ENCODE data around the gene PSME1.

PSME1 gene

GRCh38 chr14:24098927-24099813, 36.8 kb upstream of the PSME1 start:
- no peak overlapping the region for H3K4ac ChIP-seq (ENCODE audit: low read depth, low read length)
- H3K27me3 ChIP-seq (ENCODE audit: insufficient read depth, low read length): no peaks in the 10 kb centered on the region
- no peak overlapping the region for H4K12ac ChIP-seq (ENCODE audit: low read depth, low read length)
- no peak overlapping the region for H4K91ac ChIP-seq (ENCODE audit: low read depth, low read length)
- DNase-seq: no peak
- peaks cover 22 to 29% of the 10 kb centered on the region in 2 experiments for H3K36me3 ChIP-seq (ENCODE audit: control insufficient read depth in 1 of 2, insufficient read depth in 2 of 2, low read length in 2 of 2)
- H3K4me3 ChIP-seq (ENCODE audit: low read depth, low read length): no peak overlapping the region
- H3K9ac ChIP-seq (ENCODE audit: low read length): no peak overlapping the region
- H3K79me2 ChIP-seq (ENCODE audit: control insufficient read depth, insufficient read depth, low read length, poor library complexity): peaks cover 6% of the 10 kb centered on the region
- no peak overlapping the region for H3K4me2 ChIP-seq (ENCODE audit: low read length)
- H2AFZ ChIP-seq (ENCODE audit: insufficient read depth, low read length, poor library complexity): no peak overlapping the region
- H4K8ac ChIP-seq (ENCODE audit: low read depth, low read length): no peak overlapping the region
- H2BK5ac ChIP-seq (ENCODE audit: low read depth, low read length, poor library complexity): no peak overlapping the region
- H2AK5ac ChIP-seq (ENCODE audit: low read length): no peak overlapping the region
- no CpG with 5 or more reads among the region's 17 CpGs for WGBS (ENCODE audit: extremely low coverage, insufficient coverage, insufficient read length)
- peaks cover 7% of the 10 kb centered on the region for H3K9me3 ChIP-seq (ENCODE audit: insufficient read depth, low read depth, low read length)
- H3K79me1 ChIP-seq (ENCODE audit: low read length): peaks cover 7% of the 10 kb centered on the region
- no peak overlapping the region for H3K23ac ChIP-seq (ENCODE audit: low read length)
- H3K27ac ChIP-seq (ENCODE audit: low read depth, low read length): no peak overlapping the region
- H3K18ac ChIP-seq (ENCODE audit: low read length): no peak overlapping the region
- H2BK12ac ChIP-seq (ENCODE audit: low read length): no peak overlapping the region
- no peak overlapping the region for H3K14ac ChIP-seq (ENCODE audit: low read length)
- H2BK120ac ChIP-seq (ENCODE audit: insufficient read depth, low read length, poor library complexity): no peak overlapping the region
- H3K4me1 ChIP-seq (ENCODE audit: control insufficient read depth in 1 of 2, insufficient read depth in 2 of 2, low read length in 2 of 2): peaks cover 0 to 8% of the 10 kb centered on the region in 2 experiments

- no peak overlapping the region for H3K4me3 ChIP-seq (ENCODE audit: low read depth, low read length)
- H4K91ac ChIP-seq (ENCODE audit: low read depth, low read length): no peak overlapping the region
- H3K4ac ChIP-seq (ENCODE audit: low read depth, low read length): no peak overlapping the region
- peaks cover 7% of the 10 kb centered on the region for H3K9me3 ChIP-seq (ENCODE audit: insufficient read depth, low read depth, low read length)
- H3K79me2 ChIP-seq (ENCODE audit: control insufficient read depth, insufficient read depth, low read length, poor library complexity): no peaks in the 10 kb centered on the region
- no peak overlapping the region for H2BK12ac ChIP-seq (ENCODE audit: low read length)
- no peak overlapping the region for H4K12ac ChIP-seq (ENCODE audit: low read depth, low read length)
- H3K23ac ChIP-seq (ENCODE audit: low read length): no peak overlapping the region
- no peak overlapping the region for H2BK120ac ChIP-seq (ENCODE audit: insufficient read depth, low read length, poor library complexity)
- H3K9ac ChIP-seq (ENCODE audit: low read length): no peak overlapping the region
- no peaks in the 10 kb centered on the region for H3K27me3 ChIP-seq (ENCODE audit: insufficient read depth, low read length)
- H2BK5ac ChIP-seq (ENCODE audit: low read depth, low read length, poor library complexity): no peak overlapping the region
- H3K36me3 ChIP-seq (ENCODE audit: control insufficient read depth in 1 of 2, insufficient read depth in 2 of 2, low read length in 2 of 2): peaks cover 22 to 29% of the 10 kb centered on the region in 2 experiments
- no peak overlapping the region for H3K27ac ChIP-seq (ENCODE audit: low read depth, low read length)
- peaks cover 0 to 3% of the 10 kb centered on the region in 2 experiments for H3K4me1 ChIP-seq (ENCODE audit: control insufficient read depth in 1 of 2, insufficient read depth in 2 of 2, low read length in 2 of 2)
- no CpG with 5 or more reads among the region's 4 CpGs for WGBS (ENCODE audit: extremely low coverage, insufficient coverage, insufficient read length)
- no peak overlapping the region for H3K14ac ChIP-seq (ENCODE audit: low read length)
- H3K4me2 ChIP-seq (ENCODE audit: low read length): no peak overlapping the region
- H3K79me1 ChIP-seq (ENCODE audit: low read length): no peaks in the 10 kb centered on the region
- DNase-seq: no peak
- H2AK5ac ChIP-seq (ENCODE audit: low read length): no peak overlapping the region
- H2AFZ ChIP-seq (ENCODE audit: insufficient read depth, low read length, poor library complexity): no peak overlapping the region
- no peak overlapping the region for H3K18ac ChIP-seq (ENCODE audit: low read length)
- no peak overlapping the region for H4K8ac ChIP-seq (ENCODE audit: low read depth, low read length)
These were observed 35.6 kb upstream of the PSME1 start for GRCh38 chr14:24100197-24100981.

- Histone ChIP-seq H3K79me2 (ENCODE audit: control insufficient read depth, insufficient read depth, low read length, poor library complexity) (no peaks in the 10 kb centered on the region), H3K36me3 (ENCODE audit: control insufficient read depth in 1 of 2, insufficient read depth in 2 of 2, low read length in 2 of 2) (peaks cover 22 to 29% of the 10 kb centered on the region in 2 experiments), H3K9me3 (ENCODE audit: insufficient read depth, low read depth, low read length) (peaks cover 7% of the 10 kb centered on the region), H3K79me1 (ENCODE audit: low read length) (no peaks in the 10 kb centered on the region), H3K4me3 (ENCODE audit: low read depth, low read length) (no peak overlapping the region), H3K4ac (ENCODE audit: low read depth, low read length) (no peak overlapping the region), H3K27me3 (ENCODE audit: insufficient read depth, low read length) (no peaks in the 10 kb centered on the region), H3K9ac (ENCODE audit: low read length) (no peak overlapping the region), H3K23ac (ENCODE audit: low read length) (no peak overlapping the region), H2BK12ac (ENCODE audit: low read length) (no peak overlapping the region), H3K4me2 (ENCODE audit: low read length) (no peak overlapping the region), H2BK5ac (ENCODE audit: low read depth, low read length, poor library complexity) (no peak overlapping the region), H2AK5ac (ENCODE audit: low read length) (no peak overlapping the region), H3K14ac (ENCODE audit: low read length) (no peak overlapping the region), H3K18ac (ENCODE audit: low read length) (no peak overlapping the region), H3K4me1 (ENCODE audit: control insufficient read depth in 1 of 2, insufficient read depth in 2 of 2, low read length in 2 of 2) (no peaks in the 10 kb centered on the region), H2BK120ac (ENCODE audit: insufficient read depth, low read length, poor library complexity) (no peak overlapping the region), H4K8ac (ENCODE audit: low read depth, low read length) (no peak overlapping the region), H4K91ac (ENCODE audit: low read depth, low read length) (no peak overlapping the region), H4K12ac (ENCODE audit: low read depth, low read length) (no peak overlapping the region), H3K27ac (ENCODE audit: low read depth, low read length) (no peak overlapping the region), H2AFZ (ENCODE audit: insufficient read depth, low read length, poor library complexity) (no peak overlapping the region)
- no CpG with 5 or more reads among the region's 3 CpGs for WGBS (ENCODE audit: extremely low coverage, insufficient coverage, insufficient read length)
- no peak for DNase-seq
These were observed 35.0 kb upstream of the PSME1 start for GRCh38 chr14:24100982-24101494.

GRCh38 chr14:24102357-24103048, 33.5 kb upstream of the PSME1 start:
- Histone ChIP-seq H3K9me3 (ENCODE audit: insufficient read depth, low read depth, low read length) (peaks cover 7% of the 10 kb centered on the region), H4K12ac (ENCODE audit: low read depth, low read length) (no peak overlapping the region), H3K27ac (ENCODE audit: low read depth, low read length) (no peak overlapping the region), H3K14ac (ENCODE audit: low read length) (no peak overlapping the region), H2BK12ac (ENCODE audit: low read length) (no peak overlapping the region), H2BK5ac (ENCODE audit: low read depth, low read length, poor library complexity) (no peak overlapping the region), H4K8ac (ENCODE audit: low read depth, low read length) (no peak overlapping the region), H4K91ac (ENCODE audit: low read depth, low read length) (no peak overlapping the region), H2BK120ac (ENCODE audit: insufficient read depth, low read length, poor library complexity) (no peak overlapping the region), H3K4me3 (ENCODE audit: low read depth, low read length) (no peak overlapping the region), H3K23ac (ENCODE audit: low read length) (no peak overlapping the region), H3K4ac (ENCODE audit: low read depth, low read length) (no peak overlapping the region), H3K79me1 (ENCODE audit: low read length) (no peaks in the 10 kb centered on the region), H3K4me1 (ENCODE audit: control insufficient read depth in 1 of 2, insufficient read depth in 2 of 2, low read length in 2 of 2) (no peaks in the 10 kb centered on the region), H3K79me2 (ENCODE audit: control insufficient read depth, insufficient read depth, low read length, poor library complexity) (no peaks in the 10 kb centered on the region), H2AK5ac (ENCODE audit: low read length) (no peak overlapping the region), H3K18ac (ENCODE audit: low read length) (no peak overlapping the region), H3K4me2 (ENCODE audit: low read length) (no peak overlapping the region), H2AFZ (ENCODE audit: insufficient read depth, low read length, poor library complexity) (no peak overlapping the region), H3K9ac (ENCODE audit: low read length) (no peak overlapping the region), H3K36me3 (ENCODE audit: control insufficient read depth in 1 of 2, insufficient read depth in 2 of 2, low read length in 2 of 2) (peaks cover 22 to 29% of the 10 kb centered on the region in 2 experiments), H3K27me3 (ENCODE audit: insufficient read depth, low read length) (no peaks in the 10 kb centered on the region)
- no peak for DNase-seq
- no CpG with 5 or more reads among the region's 7 CpGs for WGBS (ENCODE audit: extremely low coverage, insufficient coverage, insufficient read length)
